K562 (cell line): Measurements from ENCODE around the gene PRPF6. TPM values are rescaled to one million over a fixed set of nuclear protein-coding genes. Genes with fewer than 3 reads are reported as not detected.

ENCODE experiments used
- ATAC-seq: fragments of 200-7000 bp; cut with Tn5 transposase; 3 replicates; pipeline ENCODE4 v1.9.1; 2020; ENCODE audit warnings: moderate library complexity
- BruUV-seq: library from RNA; stranded (reverse); fragments of 400-500 nt; replicated peaks from 2 replicates; lab custom pipeline; 2021; lab: Mats Ljungman, UMichigan
- CTCF ChIA-PET: fragments of 300-600 bp; formaldehyde crosslinking; extraction: SDS; loops from one replicate; lab custom pipeline; 2021; ENCODE audit warnings: low intra/inter-chr PET ratio; lab: Yijun Ruan, JAX
- POLR2A ChIA-PET: fragments of 300-600, 350-650 bp; sonication (Branson Sonifier 250); formaldehyde crosslinking; extraction: SDS; loops from one replicate; lab custom pipeline; 2021; ENCODE audit warnings: antibody characterized with exemption, inconsistent platforms; lab: Yijun Ruan, JAX
- DNase-seq, 4 experiments: peaks; one replicate each; pipeline versions ENCODE4 v3.0.0 to v3.0.0-alpha.2; 2011 to 2018; ENCODE audit warnings: low spot score in 3 of 4, mixed read lengths in 3 of 4; ENCODE audit errors: extremely low read depth in 1 of 4
- FAIRE-seq: peaks from 2 replicates; lab custom pipeline; 2011; peaks lifted over from hg19 to GRCh38; lab: Jason Lieb, UNC
- H2AFZ ChIP-seq: 2 replicates; pipeline ENCODE4 v1.6.0; 2011; ENCODE audit warnings: low read depth, low read length, control low read depth, inconsistent platforms
- H3K27ac ChIP-seq: fragments of 200-600 bp; 3 replicates; pipeline ENCODE4 v1.8.0; 2011; ENCODE audit warnings: low read depth, mild to moderate bottlenecking, control low read depth, inconsistent platforms, low read length, moderate library complexity, mixed read lengths; ENCODE audit errors: extremely low read depth
- H3K27me3 ChIP-seq, 2 experiments: fragments of 300-600 bp in 1 of 2; 2 replicates in 1 of 2; 3 replicates in 1 of 2; pipeline versions ENCODE4 v1.6.0 to v1.8.0; 2011; ENCODE audit warnings: inconsistent platforms in 2 of 2, low read length in 2 of 2, mild to moderate bottlenecking in 1 of 2, mixed read lengths in 1 of 2, moderate library complexity in 1 of 2; ENCODE audit not compliant: control insufficient read depth in 2 of 2, insufficient read depth in 2 of 2
- H3K36me3 ChIP-seq: fragments of 300-600 bp; 3 replicates; pipeline ENCODE4 v1.8.0; 2011; ENCODE audit warnings: mild to moderate bottlenecking, low read length, inconsistent platforms; ENCODE audit not compliant: control insufficient read depth, insufficient read depth
- H3K4me1 ChIP-seq, 2 experiments: fragments of 200-600 bp in 1 of 2; replicated peaks in 1 of 2; 2 replicates in 1 of 2; 3 replicates in 1 of 2; pipeline versions ENCODE4 v1.5.1 to v1.8.0; 2011; ENCODE audit warnings: inconsistent platforms in 2 of 2, low read length in 2 of 2, mild to moderate bottlenecking in 1 of 2, mixed read lengths in 1 of 2, moderate library complexity in 1 of 2; ENCODE audit not compliant: control insufficient read depth in 2 of 2, insufficient read depth in 2 of 2
- H3K4me2 ChIP-seq: 2 replicates; pipeline ENCODE4 v1.6.1; 2011; ENCODE audit warnings: low read length, control low read depth, inconsistent platforms, mixed read lengths; ENCODE audit not compliant: insufficient read depth
- H3K4me3 ChIP-seq: fragments of 200-600 bp; sonication (generic), shearing (Covaris generic); 2 replicates; pipeline ENCODE4 v1.5.1; 2016; ENCODE audit warnings: control low read depth, inconsistent platforms
- H3K79me2 ChIP-seq: fragments of 200-600 bp; 3 replicates; pipeline ENCODE4 v1.8.0; 2011; ENCODE audit warnings: low read length, inconsistent platforms; ENCODE audit not compliant: control insufficient read depth, insufficient read depth
- H3K9ac ChIP-seq, 2 experiments: 2 replicates each; pipeline versions ENCODE4 v1.6.0 to v1.6.1; 2011; ENCODE audit warnings: low read depth in 2 of 2, low read length in 2 of 2, control low read depth in 1 of 2, inconsistent platforms in 1 of 2, mild to moderate bottlenecking in 1 of 2, mixed read lengths in 1 of 2; ENCODE audit not compliant: insufficient read depth in 1 of 2
- H3K9me1 ChIP-seq: one replicate; pipeline ENCODE4 v1.6.0; 2011; ENCODE audit warnings: inconsistent platforms, mild to moderate bottlenecking, low read length, moderate library complexity; ENCODE audit not compliant: control insufficient read depth, insufficient read depth
- H3K9me3 ChIP-seq: replicated peaks from 2 replicates; pipeline ENCODE4 v1.5.1; 2011; ENCODE audit warnings: low read depth, low read length, inconsistent platforms; ENCODE audit not compliant: control insufficient read depth, insufficient read depth
- H4K20me1 ChIP-seq: replicated peaks from 2 replicates; pipeline ENCODE4 v1.6.1; 2011; ENCODE audit warnings: low read length, inconsistent platforms, mixed read lengths; ENCODE audit not compliant: control insufficient read depth, insufficient read depth
- BCOR ChIP-seq: fragments of 450-650 bp; IDR thresholded peaks from 2 replicates; pipeline ENCODE4 v1.6.1; 2016
- ETV6 ChIP-seq, 3 experiments: fragments of 150-350 bp in 1 of 3; sonication (generic) in 1 of 3; formaldehyde crosslinking in 1 of 3; IDR thresholded peaks; 2 replicates each; pipeline versions ENCODE4 v1.6.1 to v1.8.0; 2014 to 2022; ENCODE audit warnings: borderline replicate concordance in 2 of 3, low read depth in 2 of 3, antibody characterized with exemption in 1 of 3, low read length in 1 of 3, mild to moderate bottlenecking in 1 of 3, missing genetic modification reagents in 1 of 3
- KDM1A ChIP-seq, 2 experiments: fragments of 450-650 bp; IDR thresholded peaks; 2 replicates each; pipeline ENCODE4 v1.6.1; 2016; ENCODE audit warnings: mild to moderate bottlenecking in 2 of 2
- PHB2 ChIP-seq: fragments of 450-650 bp; IDR thresholded peaks from 2 replicates; pipeline ENCODE4 v1.6.1; 2017; ENCODE audit warnings: low read depth
- WGBS: fragments of 100-300 bp; shearing (Covaris generic); methylation state at CpG from one replicate; pipeline ENCODE4 v1.1.6; 2016; ENCODE audit warnings: low coverage, mixed read lengths; ENCODE audit not compliant: insufficient coverage; ENCODE audit errors: missing lambda C conversion rate; 5-methylcytosine and 5-hydroxymethylcytosine counted together
- in situ Hi-C: fragments of 300-500 bp; cut with MboI; formaldehyde crosslinking; loops from 4 replicates; pipeline ENCODE4 v1.15.0; 2018; ENCODE audit warnings: inconsistent platforms, mixed read lengths
- intact Hi-C: fragments of 100-400 bp; cut with micrococcal nuclease; formaldehyde crosslinking; loops from 2 replicates; pipeline ENCODE4 v1.14.2; 2022
- polyA plus RNA-seq, 8 experiments: library from polyadenylated mRNA; depleted of rRNA in 4 of 8; stranded (reverse) in 5 of 8; unstranded in 3 of 8; fragments of >200 nt; fragmentation: Nextera tagmentation in 2 of 8; fragmentation: Illumina TruSeq in 1 of 8; extraction: Ambion mirVana in 2 of 8; extraction: Trizol in 1 of 8; gene quantifications; 2 replicates each; pipeline versions ENCODE4 v1.2.1 to v1.2.3, GENCODE V29; 2011 to 2014; ENCODE audit warnings: inconsistent platforms in 1 of 8, missing spikeins in 1 of 8
- total RNA-seq, 7 experiments: library from RNA; depleted of rRNA in 6 of 7; stranded (reverse); fragments of >200 nt in 6 of 7; fragmentation: Illumina TruSeq in 2 of 7; extraction: Trizol in 2 of 7; gene quantifications; 2 replicates each; pipeline versions ENCODE4 v1.2.1 to v1.2.3, GENCODE V29; 2011 to 2021; ENCODE audit warnings: low replicate concordance in 1 of 7
- TF ChIP-seq, protein P1 (sequence below), 2 experiments: fragments of 200-800 bp in 1 of 2; sonication (Bioruptor generic) in 1 of 2; sonication (generic) in 1 of 2; formaldehyde crosslinking in 1 of 2; IDR thresholded peaks in 1 of 2; conservative IDR thresholded peaks in 1 of 2; 2 replicates each; pipeline versions ENCODE4 v1.5.0 to v1.6.1; 2016 to 2020; ENCODE audit warnings: missing compliant biosample characterization in 1 of 2, missing genetic modification characterization in 1 of 2, missing genetic modification reagents in 1 of 2
- TF ChIP-seq, protein P2 (sequence below), 2 experiments: fragments of 450-650 bp in 1 of 2; sonication (generic) in 1 of 2; formaldehyde crosslinking in 1 of 2; IDR thresholded peaks; 2 replicates each; pipeline versions ENCODE4 v1.7.1 to v1.9.0; 2016 to 2022; ENCODE audit warnings: inconsistent platforms in 1 of 2, mild to moderate bottlenecking in 1 of 2, missing genetic modification reagents in 1 of 2
- TF ChIP-seq, protein P3 (sequence below): fragments of 250-450 bp; sonication (Bioruptor Pico); IDR thresholded peaks from 2 replicates; pipeline ENCODE4 v1.5.0; 2021

Gene PRPF6
- total and polyA plus RNA-seq, 9 of the 15 experiments (the other 6 are each of a cell fraction or from before 2014, with no cell fraction given), result 4.2 to 83.2 (median 59.9) TPM

DNA sequence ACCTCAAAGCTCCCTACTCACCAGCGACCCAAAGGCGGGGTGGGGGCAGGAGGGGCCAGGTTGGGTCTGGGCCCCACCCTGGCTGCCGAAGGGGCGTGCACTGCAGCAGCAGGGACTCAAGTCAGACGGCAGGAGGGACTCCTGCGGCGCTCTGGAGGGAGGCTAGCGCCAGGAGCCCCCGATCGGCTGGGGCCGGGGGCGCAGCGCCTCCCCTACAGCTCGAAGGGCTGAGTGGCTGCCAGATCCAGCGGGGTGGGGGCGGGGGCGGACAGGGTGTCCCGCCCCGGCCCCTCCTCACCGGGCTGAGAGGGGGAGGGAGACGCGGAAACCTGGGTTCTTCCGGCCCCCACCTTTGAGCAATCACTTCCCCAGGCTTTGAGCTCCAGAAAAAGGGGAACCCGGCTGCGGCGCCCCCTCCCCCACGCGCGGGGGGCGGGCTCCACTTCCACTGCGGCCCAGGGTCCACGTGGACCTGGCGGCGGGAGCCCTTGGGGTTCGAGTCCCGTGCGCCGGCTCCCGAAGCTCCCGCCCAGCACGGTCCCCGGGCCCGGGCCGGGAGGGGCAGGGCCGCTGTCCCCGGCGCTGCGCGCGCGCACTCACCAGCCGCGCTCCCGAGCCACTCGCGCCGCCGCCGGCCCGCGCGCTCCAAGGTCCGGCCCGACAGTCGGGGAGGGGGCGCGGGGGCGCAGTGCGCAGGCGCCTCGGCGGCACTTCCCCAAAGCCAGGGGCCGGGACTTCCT is 98.5 kb downstream of the PRPF6 start, which contains the start of gene RGS19:
TSS of gene RGS19 (minus strand) at position 246 of the 740 bp plus-strand sequence. CDS start 2,632 bp downstream, outside the sequence.
- peak within 1 kb of the TSS; percentile 70 for H3K4me3 ChIP-seq
- H3K27me3 ChIP-seq, result peaks cover 1 to 8% of the 10 kb centered on the region in 2 experiments; a peak in 4 of 5 replicates
- peak; percentile 88 to 94 (median 92) for DNase-seq
- peaks cover 16 to 84% of the 10 kb centered on the region in 2 experiments; a peak in 4 of 5 replicates for H3K4me1 ChIP-seq
- H3K9me3 ChIP-seq, result no peaks in the 10 kb centered on the region
- POLR2A ChIA-PET, result interaction anchor here (0.5 to 1.3 kb wide), 4 partner anchors 17 to 119 kb away, joined by 3 read pairs; no protein-coding TSS in a partner anchor
- CTCF ChIA-PET, result no interaction called here
- in situ Hi-C loops, result no loop called here
- H3K4me2 ChIP-seq, result peak within 1 kb of the TSS; percentile 70
- peak within 1 kb of the TSS; percentile 75 for H3K27ac ChIP-seq
- H3K9me1 ChIP-seq, result no peaks in the 10 kb centered on the region
- H3K36me3 ChIP-seq, result no peaks in the 10 kb centered on the region
- H4K20me1 ChIP-seq, result no peaks in the 10 kb centered on the region; the same call in 1 of the 2 replicates
- H2AFZ ChIP-seq, result peak within 1 kb of the TSS; percentile 90
- ATAC-seq, result peak; percentile 85
- 0% methylated on average over 12 of the region's 73 CpGs for WGBS
- FAIRE-seq, result peak; percentile 42
- intact Hi-C loops, result no loop called here
- peaks cover 10% of the 10 kb centered on the region; the same call in 2 of the 3 replicates for H3K79me2 ChIP-seq
- H3K9ac ChIP-seq, result peak within 1 kb of the TSS; percentile 78 to 94
- no TSS peak for BruUV-seq
- peak; percentile 67 to 80 for TF ChIP-seq KDM1A (IDR thresholded peaks at IDR 0.05)
- TF ChIP-seq, protein P1, sequence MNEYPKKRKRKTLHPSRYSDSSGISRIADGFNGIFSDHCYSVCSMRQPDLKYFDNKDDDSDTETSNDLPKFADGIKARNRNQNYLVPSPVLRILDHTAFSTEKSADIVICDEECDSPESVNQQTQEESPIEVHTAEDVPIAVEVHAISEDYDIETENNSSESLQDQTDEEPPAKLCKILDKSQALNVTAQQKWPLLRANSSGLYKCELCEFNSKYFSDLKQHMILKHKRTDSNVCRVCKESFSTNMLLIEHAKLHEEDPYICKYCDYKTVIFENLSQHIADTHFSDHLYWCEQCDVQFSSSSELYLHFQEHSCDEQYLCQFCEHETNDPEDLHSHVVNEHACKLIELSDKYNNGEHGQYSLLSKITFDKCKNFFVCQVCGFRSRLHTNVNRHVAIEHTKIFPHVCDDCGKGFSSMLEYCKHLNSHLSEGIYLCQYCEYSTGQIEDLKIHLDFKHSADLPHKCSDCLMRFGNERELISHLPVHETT (CRISPR knock-in tag; conservative IDR thresholded peaks at IDR 0.05 in 1 of 2, IDR thresholded peaks at IDR 0.05 in 1 of 2), result peak in 1 of 2 experiments; percentile 78; a peak in 1 of 4 replicates
- peak; percentile 75 to 79; a peak in 2 of 4 replicates for TF ChIP-seq ETV6 (IDR thresholded peaks at IDR 0.05; ENCODE audit: borderline replicate concordance in 1 of 2, low read depth in 2 of 2, low read length in 1 of 2)
- TF ChIP-seq ETV6 (CRISPR knock-in tag; IDR thresholded peaks at IDR 0.05; ENCODE audit: borderline replicate concordance), result no peak
- TF ChIP-seq BCOR, result peak; percentile 96
- TF ChIP-seq, protein P2, sequence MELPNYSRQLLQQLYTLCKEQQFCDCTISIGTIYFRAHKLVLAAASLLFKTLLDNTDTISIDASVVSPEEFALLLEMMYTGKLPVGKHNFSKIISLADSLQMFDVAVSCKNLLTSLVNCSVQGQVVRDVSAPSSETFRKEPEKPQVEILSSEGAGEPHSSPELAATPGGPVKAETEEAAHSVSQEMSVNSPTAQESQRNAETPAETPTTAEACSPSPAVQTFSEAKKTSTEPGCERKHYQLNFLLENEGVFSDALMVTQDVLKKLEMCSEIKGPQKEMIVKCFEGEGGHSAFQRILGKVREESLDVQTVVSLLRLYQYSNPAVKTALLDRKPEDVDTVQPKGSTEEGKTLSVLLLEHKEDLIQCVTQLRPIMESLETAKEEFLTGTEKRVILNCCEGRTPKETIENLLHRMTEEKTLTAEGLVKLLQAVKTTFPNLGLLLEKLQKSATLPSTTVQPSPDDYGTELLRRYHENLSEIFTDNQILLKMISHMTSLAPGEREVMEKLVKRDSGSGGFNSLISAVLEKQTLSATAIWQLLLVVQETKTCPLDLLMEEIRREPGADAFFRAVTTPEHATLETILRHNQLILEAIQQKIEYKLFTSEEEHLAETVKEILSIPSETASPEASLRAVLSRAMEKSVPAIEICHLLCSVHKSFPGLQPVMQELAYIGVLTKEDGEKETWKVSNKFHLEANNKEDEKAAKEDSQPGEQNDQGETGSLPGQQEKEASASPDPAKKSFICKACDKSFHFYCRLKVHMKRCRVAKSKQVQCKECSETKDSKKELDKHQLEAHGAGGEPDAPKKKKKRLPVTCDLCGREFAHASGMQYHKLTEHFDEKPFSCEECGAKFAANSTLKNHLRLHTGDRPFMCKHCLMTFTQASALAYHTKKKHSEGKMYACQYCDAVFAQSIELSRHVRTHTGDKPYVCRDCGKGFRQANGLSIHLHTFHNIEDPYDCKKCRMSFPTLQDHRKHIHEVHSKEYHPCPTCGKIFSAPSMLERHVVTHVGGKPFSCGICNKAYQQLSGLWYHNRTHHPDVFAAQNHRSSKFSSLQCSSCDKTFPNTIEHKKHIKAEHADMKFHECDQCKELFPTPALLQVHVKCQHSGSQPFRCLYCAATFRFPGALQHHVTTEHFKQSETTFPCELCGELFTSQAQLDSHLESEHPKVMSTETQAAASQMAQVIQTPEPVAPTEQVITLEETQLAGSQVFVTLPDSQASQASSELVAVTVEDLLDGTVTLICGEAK (IDR thresholded peaks at IDR 0.05), result peak; percentile 58
- TF ChIP-seq, protein P2 (CRISPR knock-in tag; IDR thresholded peaks at IDR 0.05), result no peak
- TF ChIP-seq, protein P3, sequence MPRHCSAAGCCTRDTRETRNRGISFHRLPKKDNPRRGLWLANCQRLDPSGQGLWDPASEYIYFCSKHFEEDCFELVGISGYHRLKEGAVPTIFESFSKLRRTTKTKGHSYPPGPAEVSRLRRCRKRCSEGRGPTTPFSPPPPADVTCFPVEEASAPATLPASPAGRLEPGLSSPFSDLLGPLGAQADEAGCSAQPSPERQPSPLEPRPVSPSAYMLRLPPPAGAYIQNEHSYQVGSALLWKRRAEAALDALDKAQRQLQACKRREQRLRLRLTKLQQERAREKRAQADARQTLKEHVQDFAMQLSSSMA, result 0 out of 2 replicates have a peak, but pooled peaks have one; percentile 45
- TF ChIP-seq PHB2, result no peak
